Effector memory CD4-positive, alpha-beta T cell (primary cell): ENCODE results near the gene RELB.

ENCODE experiments used
- DNase-seq, 3 donors: peaks; one replicate each; pipeline ENCODE4 v3.0.0-alpha.2; 2020
- H3K27ac ChIP-seq: 2 replicates; pipeline ENCODE4 v1.7.0; 2013; ENCODE audit warnings: mild to moderate bottlenecking, low read length, moderate library complexity; ENCODE audit not compliant: insufficient read depth, poor library complexity, severe bottlenecking
- H3K27me3 ChIP-seq: replicated peaks from 2 replicates; pipeline ENCODE4 v1.7.0; 2013; ENCODE audit warnings: mild to moderate bottlenecking, low read length; ENCODE audit not compliant: insufficient read depth, control insufficient read depth, poor library complexity, severe bottlenecking
- H3K36me3 ChIP-seq: 2 replicates; pipeline ENCODE4 v1.7.0; 2013; ENCODE audit warnings: mild to moderate bottlenecking, low read length, moderate library complexity; ENCODE audit not compliant: control insufficient read depth, insufficient read depth
- H3K4me1 ChIP-seq: 2 replicates; pipeline ENCODE4 v1.7.0; 2013; ENCODE audit warnings: low read length, mild to moderate bottlenecking; ENCODE audit not compliant: control insufficient read depth, insufficient read depth, poor library complexity, severe bottlenecking
- H3K4me3 ChIP-seq: 2 replicates; pipeline ENCODE4 v1.7.0; 2013; ENCODE audit warnings: low read length, low read depth, mild to moderate bottlenecking; ENCODE audit not compliant: insufficient read depth, poor library complexity, severe bottlenecking
- H3K9me3 ChIP-seq: 2 replicates; pipeline ENCODE4 v1.7.0; 2013; ENCODE audit warnings: mild to moderate bottlenecking, low read length, moderate library complexity; ENCODE audit not compliant: control insufficient read depth

RELB gene

GRCh38 chr19:45019187-45019586 lies 17.9 kb downstream of the RELB start:
- no peaks in the 10 kb centered on the region for H3K27me3 ChIP-seq
- H3K27ac ChIP-seq = no peak overlapping the region
- H3K36me3 ChIP-seq = peaks cover 14% of the 10 kb centered on the region
- H3K4me1 ChIP-seq = peaks cover 6% of the 10 kb centered on the region
- H3K4me3 ChIP-seq = no peak overlapping the region
- no peak for DNase-seq
- no peaks in the 10 kb centered on the region for H3K9me3 ChIP-seq

GRCh38 chr19:45020071-45020470 lies 18.8 kb downstream of the RELB start:
- Histone ChIP-seq H3K27me3 (no peaks in the 10 kb centered on the region), H3K4me3 (no peak overlapping the region), H3K36me3 (peaks cover 13% of the 10 kb centered on the region), H3K4me1 (peaks cover 6% of the 10 kb centered on the region), H3K27ac (no peak overlapping the region), H3K9me3 (no peaks in the 10 kb centered on the region)
- DNase-seq = no peak

GRCh38 chr19:45021971-45022370 lies 20.7 kb downstream of the RELB start:
- H3K27me3 ChIP-seq = no peaks in the 10 kb centered on the region
- DNase-seq = no peak
- peaks cover 16% of the 10 kb centered on the region for H3K36me3 ChIP-seq
- H3K27ac ChIP-seq = no peak overlapping the region
- H3K4me1 ChIP-seq = peaks cover 2% of the 10 kb centered on the region
- no peak overlapping the region for H3K4me3 ChIP-seq
- no peaks in the 10 kb centered on the region for H3K9me3 ChIP-seq

DNA sequence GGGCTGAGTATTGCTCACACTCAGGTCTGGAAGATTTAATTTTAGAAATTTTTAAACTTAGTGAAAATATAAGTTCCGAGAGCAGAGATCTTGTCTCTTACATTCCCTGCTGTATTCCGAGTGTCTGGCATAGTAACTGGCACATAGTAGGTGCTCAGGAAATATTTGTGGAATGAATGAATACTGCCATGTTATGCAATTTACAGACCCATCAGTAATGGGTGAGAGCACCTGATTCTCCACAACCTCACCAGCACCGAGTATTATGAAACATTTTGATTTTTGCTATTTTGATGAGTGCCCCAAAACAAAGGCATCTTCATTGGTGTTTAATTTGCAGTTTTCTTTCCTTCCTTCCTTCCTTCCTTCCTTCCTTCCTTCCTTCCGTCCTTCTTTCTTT lies 21.8 kb downstream of the RELB start:
- Histone ChIP-seq H3K4me1 (no peaks in the 10 kb centered on the region), H3K27ac (no peak overlapping the region), H3K36me3 (peaks cover 23% of the 10 kb centered on the region), H3K4me3 (no peak overlapping the region), H3K9me3 (no peaks in the 10 kb centered on the region), H3K27me3 (no peaks in the 10 kb centered on the region)
- no peak for DNase-seq

- DNase-seq = no peak
- H3K4me1 ChIP-seq = no peaks in the 10 kb centered on the region
- H3K27ac ChIP-seq = no peak overlapping the region
- peaks cover 31% of the 10 kb centered on the region for H3K36me3 ChIP-seq
- no peaks in the 10 kb centered on the region for H3K27me3 ChIP-seq
- H3K9me3 ChIP-seq = no peaks in the 10 kb centered on the region
- no peak overlapping the region for H3K4me3 ChIP-seq
Measured at GRCh38 chr19:45025264-45025663, 24.0 kb downstream of the RELB start.

- no peaks in the 10 kb centered on the region for H3K27me3 ChIP-seq
- H3K4me1 ChIP-seq = no peaks in the 10 kb centered on the region
- no peak for DNase-seq
- no peak overlapping the region for H3K27ac ChIP-seq
- no peaks in the 10 kb centered on the region for H3K9me3 ChIP-seq
- H3K36me3 ChIP-seq = peaks cover 41% of the 10 kb centered on the region
- no peak overlapping the region for H3K4me3 ChIP-seq
Measured at GRCh38 chr19:45027371-45027770, 26.1 kb downstream of the RELB start.

GRCh38 chr19:45030825-45031224 lies 29.6 kb downstream of the RELB start:
- Histone ChIP-seq H3K4me1 (no peaks in the 10 kb centered on the region), H3K36me3 (peaks cover 62% of the 10 kb centered on the region), H3K9me3 (no peaks in the 10 kb centered on the region), H3K27me3 (no peaks in the 10 kb centered on the region), H3K4me3 (no peak overlapping the region), H3K27ac (no peak overlapping the region)
- no peak for DNase-seq

GRCh38 chr19:45032421-45032820 lies 31.2 kb downstream of the RELB start:
- Histone ChIP-seq H3K9me3 (no peaks in the 10 kb centered on the region), H3K36me3 (peaks cover 60% of the 10 kb centered on the region), H3K4me3 (no peak overlapping the region), H3K27ac (no peak overlapping the region), H3K27me3 (no peaks in the 10 kb centered on the region), H3K4me1 (no peaks in the 10 kb centered on the region)
- no peak for DNase-seq

GRCh38 chr19:45035755-45036154 lies 34.5 kb downstream of the RELB start:
- H3K36me3 ChIP-seq = peaks cover 34% of the 10 kb centered on the region
- H3K27me3 ChIP-seq = no peaks in the 10 kb centered on the region
- peaks cover 14% of the 10 kb centered on the region for H3K4me1 ChIP-seq
- H3K27ac ChIP-seq = no peak overlapping the region
- H3K9me3 ChIP-seq = no peaks in the 10 kb centered on the region
- no peak for DNase-seq
- no peak overlapping the region for H3K4me3 ChIP-seq

DNA sequence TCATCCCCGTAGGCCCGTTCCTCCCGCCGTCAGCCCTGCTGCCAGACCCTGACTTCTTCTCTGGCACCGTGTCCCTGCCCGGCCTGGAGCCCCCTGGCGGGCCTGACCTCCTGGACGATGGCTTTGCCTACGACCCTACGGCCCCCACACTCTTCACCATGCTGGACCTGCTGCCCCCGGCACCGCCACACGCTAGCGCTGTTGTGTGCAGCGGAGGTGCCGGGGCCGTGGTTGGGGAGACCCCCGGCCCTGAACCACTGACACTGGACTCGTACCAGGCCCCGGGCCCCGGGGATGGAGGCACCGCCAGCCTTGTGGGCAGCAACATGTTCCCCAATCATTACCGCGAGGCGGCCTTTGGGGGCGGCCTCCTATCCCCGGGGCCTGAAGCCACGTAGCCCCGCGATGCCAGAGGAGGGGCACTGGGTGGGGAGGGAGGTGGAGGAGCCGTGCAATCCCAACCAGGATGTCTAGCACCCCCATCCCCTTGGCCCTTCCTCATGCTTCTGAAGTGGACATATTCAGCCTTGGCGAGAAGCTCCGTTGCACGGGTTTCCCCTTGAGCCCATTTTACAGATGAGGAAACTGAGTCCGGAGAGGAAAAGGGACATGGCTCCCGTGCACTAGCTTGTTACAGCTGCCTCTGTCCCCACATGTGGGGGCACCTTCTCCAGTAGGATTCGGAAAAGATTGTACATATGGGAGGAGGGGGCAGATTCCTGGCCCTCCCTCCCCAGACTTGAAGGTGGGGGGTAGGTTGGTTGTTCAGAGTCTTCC lies 36.3 kb downstream of the RELB start:
- Histone ChIP-seq H3K36me3 (peaks cover 39% of the 10 kb centered on the region), H3K27ac (no peak overlapping the region)
- no peak for DNase-seq

More for the DNA sequence above, 36.3 kb downstream of the RELB start:
- no peak overlapping the region for H3K4me3 ChIP-seq
- no peaks in the 10 kb centered on the region for H3K27me3 ChIP-seq
- peaks cover 23% of the 10 kb centered on the region for H3K4me1 ChIP-seq
- no peaks in the 10 kb centered on the region for H3K9me3 ChIP-seq
